BLaER1 treated with 17β-estradiol and CSF1 and Interleukin-3, amounts not matched to agents 10 nM and 100 nM (cell line): ENCODE data around the gene RASSF7.

Source experiments
- H3K27ac ChIP-seq, 11 experiments: shearing (Covaris generic); formaldehyde crosslinking; 2 replicates each; pipeline ENCODE4 v1.8.1; 2022
- H3K27me3 ChIP-seq, 11 experiments: shearing (Covaris generic); formaldehyde crosslinking; 2 replicates each; pipeline ENCODE4 v1.8.1; 2022
- H3K36me3 ChIP-seq, 11 experiments: shearing (Covaris generic); formaldehyde crosslinking; 2 replicates each; pipeline ENCODE4 v1.8.1; 2022
- H3K4me1 ChIP-seq, 10 experiments: shearing (Covaris generic); formaldehyde crosslinking; 2 replicates each; pipeline ENCODE4 v1.8.1; 2022
- H3K4me2 ChIP-seq, 11 experiments: shearing (Covaris generic); formaldehyde crosslinking; 2 replicates each; pipeline ENCODE4 v1.8.1; 2022
- H3K4me3 ChIP-seq, 10 experiments: shearing (Covaris generic); formaldehyde crosslinking; 2 replicates each; pipeline ENCODE4 v1.8.1; 2022
- H3K9ac ChIP-seq, 11 experiments: shearing (Covaris generic); formaldehyde crosslinking; 2 replicates each; pipeline ENCODE4 v1.8.1; 2022
- H3K9me3 ChIP-seq, 11 experiments: shearing (Covaris generic); formaldehyde crosslinking; replicated peaks in 1 of 11; 2 replicates each; pipeline ENCODE4 v1.8.1; 2022
- H4K20me1 ChIP-seq, 11 experiments: shearing (Covaris generic); formaldehyde crosslinking; 2 replicates each; pipeline ENCODE4 v1.8.1; 2022
- Cebpa-rat ChIP-seq, 11 experiments: shearing (Covaris generic); IDR thresholded peaks; 2 replicates each; pipeline ENCODE4 v1.8.1; 2022

RASSF7 gene

DNA sequence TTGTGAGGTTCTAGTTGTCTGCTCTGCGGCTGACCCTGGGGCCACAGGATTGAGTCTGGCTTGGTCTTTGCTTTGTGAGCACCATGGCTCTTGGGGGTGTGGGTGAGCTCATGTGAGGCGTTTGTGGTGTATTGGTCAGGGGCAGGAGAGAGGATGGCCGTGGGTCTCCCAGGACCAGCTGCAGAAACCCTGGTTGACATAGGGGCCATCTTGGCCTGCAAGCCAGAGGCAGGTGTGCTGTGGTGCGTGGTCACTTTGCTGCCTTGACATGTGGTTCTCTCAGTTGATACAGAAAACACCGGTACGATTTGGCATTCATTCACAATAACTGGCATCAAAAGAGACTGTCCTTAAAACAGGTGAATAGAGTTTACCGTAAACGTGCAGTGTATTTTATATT lies 26.8 kb downstream of the RASSF7 start:
- Histone ChIP-seq H3K4me3 (no peak overlapping the region), H3K4me2 (peak overlapping the region in 5 of 11 experiments; percentile 28 to 60 (median 50); a peak in 9 of 22 replicates), H3K9me3 (no peaks in the 10 kb centered on the region), H3K4me1 (peaks cover 0 to 32% (median 7%) of the 10 kb centered on the region in 10 experiments; a peak in 11 of 20 replicates), H4K20me1 (peaks cover 77 to 100% (median 96%) of the 10 kb centered on the region in 11 experiments), H3K27me3 (no peaks in the 10 kb centered on the region), H3K36me3 (peaks cover 88 to 100% (median 96%) of the 10 kb centered on the region in 11 experiments), H3K27ac (peak overlapping the region in 3 of 11 experiments; percentile 53 to 65 (median 64); a peak in 7 of 22 replicates), H3K9ac (peak overlapping the region in 5 of 11 experiments; percentile 2 to 51 (median 35); a peak in 6 of 22 replicates)
- TF ChIP-seq Cebpa-rat (IDR thresholded peaks at IDR 0.05), result no peak

DNA sequence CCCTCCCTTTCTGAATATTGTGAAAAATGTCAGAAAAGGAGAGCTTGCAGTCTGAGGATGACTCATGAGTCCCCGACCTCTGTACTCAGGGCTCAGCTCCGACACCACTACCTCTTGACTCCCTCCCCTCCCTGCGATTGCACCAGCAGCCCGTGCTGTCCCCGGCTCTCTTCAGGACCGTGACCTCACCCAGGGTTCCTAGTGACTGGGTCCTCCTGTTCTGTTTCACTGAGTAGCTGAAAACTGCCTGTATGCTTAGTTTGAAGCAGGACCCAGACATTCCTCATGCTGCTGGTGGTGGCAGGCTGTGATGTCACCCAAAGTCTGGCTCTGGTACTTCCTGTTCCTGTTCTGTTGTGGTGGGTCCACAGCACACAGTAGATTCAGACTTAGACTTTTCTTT lies 27.2 kb downstream of the RASSF7 start:
- Histone ChIP-seq H3K4me3 (no peak overlapping the region), H4K20me1 (peaks cover 74 to 100% (median 96%) of the 10 kb centered on the region in 11 experiments), H3K4me1 (peaks cover 0 to 32% (median 7%) of the 10 kb centered on the region in 10 experiments; a peak in 11 of 20 replicates), H3K9me3 (no peaks in the 10 kb centered on the region), H3K4me2 (peak overlapping the region in 5 of 11 experiments; percentile 28 to 60 (median 50); a peak in 9 of 22 replicates), H3K36me3 (peaks cover 88 to 100% (median 96%) of the 10 kb centered on the region in 11 experiments), H3K9ac (peak overlapping the region in 4 of 11 experiments; percentile 2 to 51 (median 30); a peak in 6 of 22 replicates), H3K27me3 (no peaks in the 10 kb centered on the region), H3K27ac (peak overlapping the region in 4 of 11 experiments; percentile 18 to 65 (median 58); a peak in 7 of 22 replicates)
- no peak for TF ChIP-seq Cebpa-rat (IDR thresholded peaks at IDR 0.05)

DNA sequence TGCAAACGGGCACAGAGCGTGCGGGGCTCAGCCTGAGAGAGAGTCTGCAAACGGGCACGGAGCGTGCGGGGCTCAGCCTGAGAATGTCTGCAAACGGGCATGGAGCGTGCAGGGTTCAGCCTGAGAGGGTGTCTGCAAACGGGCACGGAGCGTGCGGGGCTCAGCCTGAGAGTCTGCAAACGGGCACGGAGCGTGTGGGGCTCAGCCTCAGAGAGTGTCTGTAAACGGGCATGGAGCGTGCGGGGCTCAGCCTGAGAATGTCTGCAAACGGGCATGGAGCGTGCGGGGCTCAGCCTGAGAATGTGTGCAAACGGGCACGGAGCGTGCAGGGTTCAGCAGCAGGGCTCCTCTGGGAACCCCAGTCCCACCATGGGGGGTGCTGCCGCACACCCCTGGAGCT lies 29.0 kb downstream of the RASSF7 start:
- Histone ChIP-seq H4K20me1 (peaks cover 69 to 100% (median 96%) of the 10 kb centered on the region in 11 experiments), H3K9ac (no peak overlapping the region), H3K9me3 (no peaks in the 10 kb centered on the region), H3K27ac (no peak overlapping the region), H3K4me2 (no peak overlapping the region), H3K4me1 (peaks cover 0 to 32% (median 7%) of the 10 kb centered on the region in 10 experiments; a peak in 11 of 20 replicates), H3K27me3 (no peaks in the 10 kb centered on the region), H3K36me3 (peaks cover 88 to 100% (median 96%) of the 10 kb centered on the region in 11 experiments), H3K4me3 (no peak overlapping the region)
- TF ChIP-seq Cebpa-rat (IDR thresholded peaks at IDR 0.05), result no peak

DNA sequence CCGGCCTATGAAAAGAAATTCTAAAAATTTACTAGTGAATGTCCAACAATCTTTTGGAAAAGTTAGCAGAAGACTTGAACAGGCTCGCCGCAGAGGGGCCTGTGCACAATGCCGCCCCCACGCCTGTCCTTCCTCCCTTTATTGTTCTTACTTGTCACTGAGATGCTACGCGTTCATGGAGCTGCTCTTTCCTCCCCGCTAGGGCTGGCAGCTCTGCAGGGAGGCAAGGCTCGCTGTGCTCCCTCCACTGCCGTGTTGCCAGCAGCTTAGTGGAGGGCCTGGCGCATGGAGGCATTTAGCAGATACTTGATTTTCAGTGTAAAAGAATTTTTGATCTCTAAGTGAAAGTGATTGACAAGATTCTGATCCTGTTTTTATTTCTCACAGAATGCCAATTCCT lies 30.2 kb downstream of the RASSF7 start:
- Histone ChIP-seq H3K9ac (no peak overlapping the region; a peak in 1 of 22 replicates), H3K4me2 (no peak overlapping the region), H4K20me1 (peaks cover 72 to 100% (median 97%) of the 10 kb centered on the region in 11 experiments), H3K4me3 (no peak overlapping the region), H3K36me3 (peaks cover 95 to 100% (median 99%) of the 10 kb centered on the region in 11 experiments), H3K9me3 (no peaks in the 10 kb centered on the region), H3K27ac (no peak overlapping the region), H3K4me1 (peaks cover 0 to 30% (median 7%) of the 10 kb centered on the region in 10 experiments; a peak in 11 of 20 replicates), H3K27me3 (no peaks in the 10 kb centered on the region)
- no peak for TF ChIP-seq Cebpa-rat (IDR thresholded peaks at IDR 0.05)

DNA sequence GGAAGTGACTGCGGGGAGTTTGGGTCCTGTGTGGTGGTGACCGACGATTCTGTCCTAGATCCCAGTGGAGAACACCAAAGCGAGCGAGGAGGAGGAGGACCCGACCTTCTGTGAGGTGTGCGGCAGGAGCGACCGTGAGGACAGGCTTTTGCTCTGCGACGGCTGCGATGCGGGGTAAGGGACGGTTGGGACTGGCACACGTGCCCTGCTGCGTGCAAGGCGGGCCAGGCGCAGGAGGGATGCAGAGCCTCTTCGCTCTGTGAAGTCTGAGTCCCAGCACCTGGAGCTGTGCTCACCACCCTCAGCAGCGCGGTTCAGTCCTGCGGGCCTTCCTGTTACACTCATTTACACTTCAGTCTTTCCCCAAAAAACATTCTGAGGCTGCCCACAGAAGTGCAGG lies 31.7 kb downstream of the RASSF7 start:
- Histone ChIP-seq H3K9ac (no peak overlapping the region), H3K4me2 (no peak overlapping the region), H4K20me1 (peaks cover 70 to 100% (median 95%) of the 10 kb centered on the region in 11 experiments), H3K4me3 (no peak overlapping the region), H3K27me3 (no peaks in the 10 kb centered on the region), H3K4me1 (peaks cover 0 to 15% (median 4%) of the 10 kb centered on the region in 10 experiments; a peak in 11 of 20 replicates), H3K27ac (no peak overlapping the region), H3K9me3 (no peaks in the 10 kb centered on the region), H3K36me3 (peaks cover 94 to 100% (median 97%) of the 10 kb centered on the region in 11 experiments)
- TF ChIP-seq Cebpa-rat (IDR thresholded peaks at IDR 0.05), result no peak

DNA sequence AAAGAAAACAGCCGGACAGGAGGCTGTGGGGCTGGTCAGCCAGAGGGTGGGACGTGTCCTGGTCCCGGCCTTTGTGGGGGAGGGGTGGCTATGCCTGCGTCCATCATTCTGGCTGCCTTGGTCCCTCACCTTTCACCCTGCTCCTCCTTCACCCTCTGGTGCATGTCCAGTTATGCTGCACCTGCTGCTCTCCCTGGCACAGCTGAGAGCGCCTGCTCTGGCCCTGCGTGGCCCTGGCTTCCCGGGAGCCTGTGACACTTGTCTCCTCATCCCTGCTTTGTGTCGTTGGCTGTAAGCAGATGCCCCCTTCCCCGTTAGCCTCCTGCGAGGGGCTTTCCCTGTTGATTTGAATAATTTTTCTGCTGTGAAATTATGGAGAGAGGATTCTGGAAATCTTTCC lies 32.1 kb downstream of the RASSF7 start:
- peaks cover 0 to 11% (median 2%) of the 10 kb centered on the region in 10 experiments; a peak in 11 of 20 replicates for H3K4me1 ChIP-seq
- no peaks in the 10 kb centered on the region for H3K9me3 ChIP-seq
- H3K27ac ChIP-seq, result no peak overlapping the region
- H3K9ac ChIP-seq, result no peak overlapping the region
- peaks cover 69 to 100% (median 94%) of the 10 kb centered on the region in 11 experiments for H4K20me1 ChIP-seq
- H3K27me3 ChIP-seq, result no peaks in the 10 kb centered on the region
- no peak overlapping the region for H3K4me3 ChIP-seq
- H3K36me3 ChIP-seq, result peaks cover 95 to 100% (median 97%) of the 10 kb centered on the region in 11 experiments
- H3K4me2 ChIP-seq, result no peak overlapping the region
- TF ChIP-seq Cebpa-rat (IDR thresholded peaks at IDR 0.05), result no peak

DNA sequence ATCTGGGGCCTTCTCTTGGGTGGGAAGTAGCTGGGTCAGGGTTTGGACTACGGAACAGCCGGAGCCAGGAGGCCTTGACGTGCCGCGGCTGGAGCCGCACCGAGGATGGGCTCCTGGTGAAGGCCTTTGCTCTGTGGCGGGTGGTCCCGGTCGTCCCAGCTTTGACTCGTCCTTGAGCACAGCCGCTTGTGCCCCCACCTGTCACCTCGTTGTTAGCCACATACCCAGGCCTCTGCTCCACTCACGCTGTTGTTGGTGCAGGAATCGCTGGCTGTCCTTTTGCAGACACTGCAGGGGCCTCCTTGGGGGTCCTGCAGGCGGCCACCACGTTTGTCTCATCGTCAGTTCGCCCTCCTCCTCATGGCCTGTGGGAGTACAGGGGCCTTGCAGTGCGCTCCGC lies 32.6 kb downstream of the RASSF7 start:
- no peak overlapping the region for H3K4me2 ChIP-seq
- H4K20me1 ChIP-seq, result peaks cover 72 to 100% (median 94%) of the 10 kb centered on the region in 11 experiments
- H3K4me1 ChIP-seq, result peaks cover 0 to 7% (median 0%) of the 10 kb centered on the region in 10 experiments; a peak in 7 of 20 replicates
- no peak overlapping the region for H3K9ac ChIP-seq
- no peaks in the 10 kb centered on the region for H3K9me3 ChIP-seq
- H3K4me3 ChIP-seq, result no peak overlapping the region
- no peaks in the 10 kb centered on the region for H3K27me3 ChIP-seq
- H3K36me3 ChIP-seq, result peaks cover 96 to 100% (median 97%) of the 10 kb centered on the region in 11 experiments
- no peak for TF ChIP-seq Cebpa-rat (IDR thresholded peaks at IDR 0.05)
- H3K27ac ChIP-seq, result no peak overlapping the region

DNA sequence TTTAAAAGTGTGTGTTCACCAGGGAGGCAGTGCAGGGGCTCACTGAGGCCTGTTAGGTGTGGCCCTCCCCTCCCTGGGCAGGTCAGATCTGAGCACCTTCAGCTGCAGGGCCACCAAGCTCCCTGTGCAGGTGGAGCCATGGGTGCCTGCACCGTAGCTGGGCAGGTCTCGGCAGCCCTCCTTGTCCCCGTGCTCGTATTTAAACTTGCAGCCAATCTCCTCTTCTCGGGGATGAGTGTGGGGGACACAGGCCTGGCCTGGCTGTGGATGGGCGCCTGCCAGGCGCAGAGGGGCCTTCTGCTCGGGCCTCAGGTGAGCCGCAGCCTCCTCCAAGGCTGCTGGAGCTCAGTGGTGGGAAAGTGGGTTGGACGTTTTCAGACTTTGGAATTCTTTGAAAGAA lies 34.6 kb downstream of the RASSF7 start:
- no peaks in the 10 kb centered on the region for H3K27me3 ChIP-seq
- H3K27ac ChIP-seq, result no peak overlapping the region
- H3K4me2 ChIP-seq, result no peak overlapping the region
- TF ChIP-seq Cebpa-rat (IDR thresholded peaks at IDR 0.05), result no peak
- H3K9me3 ChIP-seq, result no peaks in the 10 kb centered on the region
- H3K9ac ChIP-seq, result peak overlapping the region in 4 of 11 experiments; percentile 9 to 40 (median 20); a peak in 1 of 22 replicates
- no peak overlapping the region for H3K4me3 ChIP-seq
- H4K20me1 ChIP-seq, result peaks cover 66 to 100% (median 94%) of the 10 kb centered on the region in 11 experiments; a peak in 21 of 22 replicates
- no peaks in the 10 kb centered on the region for H3K4me1 ChIP-seq
- H3K36me3 ChIP-seq, result peaks cover 96 to 100% (median 97%) of the 10 kb centered on the region in 11 experiments

DNA sequence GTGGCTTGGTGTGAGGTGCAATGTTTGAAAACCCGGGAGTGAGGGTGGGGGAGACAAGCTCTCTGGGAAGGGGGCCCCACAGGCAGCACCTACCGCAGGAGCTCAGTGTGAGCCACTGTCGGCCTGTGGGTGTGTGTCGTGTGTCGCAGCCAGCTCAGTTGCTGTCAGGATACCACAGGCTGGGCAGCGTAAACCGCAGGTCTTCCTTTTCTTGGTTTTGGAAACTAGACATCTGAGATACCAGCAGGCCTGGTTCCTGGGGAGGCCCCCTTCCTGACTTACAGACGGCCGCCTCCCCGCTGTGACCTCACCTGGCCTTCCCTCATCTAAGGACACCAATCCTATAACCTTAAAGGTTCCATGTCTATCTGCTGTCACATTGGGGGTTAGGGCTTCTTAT lies 35.6 kb downstream of the RASSF7 start:
- Histone ChIP-seq H3K36me3 (peaks cover 95 to 100% (median 97%) of the 10 kb centered on the region in 11 experiments), H3K4me3 (no peak overlapping the region), H4K20me1 (peaks cover 56 to 99% (median 90%) of the 10 kb centered on the region in 11 experiments; a peak in 21 of 22 replicates), H3K9ac (no peak overlapping the region; a peak in 1 of 22 replicates), H3K4me1 (no peaks in the 10 kb centered on the region), H3K4me2 (no peak overlapping the region), H3K9me3 (no peaks in the 10 kb centered on the region), H3K27ac (0 out of 22 replicates have a peak overlapping the region, but pooled peaks of 1 of the 11 experiments have one; percentile 6), H3K27me3 (no peaks in the 10 kb centered on the region)
- no peak for TF ChIP-seq Cebpa-rat (IDR thresholded peaks at IDR 0.05)
